NCI-H345 (cell line): ENCODE results near the gene SVEP1.

Experiments
- DNase-seq: peaks from one replicate; lab custom pipeline; 2025; lab: John Stamatoyannopoulos, UW

Gene SVEP1

GRCh38 chr9:110319781-110320492 lies 259.6 kb downstream of the SVEP1 start:
- DNase-seq = no peak

- no peak for DNase-seq
Observed at GRCh38 chr9:110317911-110318310, 261.6 kb downstream of the SVEP1 start.

- peak; percentile 20 for DNase-seq
Observed at GRCh38 chr9:110316261-110317075, 263.1 kb downstream of the SVEP1 start.
